ENCODE data around the gene HSPA14.
A peak's percentile ranks its signal among the peaks of the same experiment; 100 is the strongest.

The HSPA14 gene

GRCh38 chr10:14822879-14823755 lies 15.0 kb upstream of the HSPA14 start:
- FAIRE-seq (no peak), DNase-seq (ENCODE audit: insufficient read length, low spot score) (no peak)
- TF ChIP-seq, protein P1, sequence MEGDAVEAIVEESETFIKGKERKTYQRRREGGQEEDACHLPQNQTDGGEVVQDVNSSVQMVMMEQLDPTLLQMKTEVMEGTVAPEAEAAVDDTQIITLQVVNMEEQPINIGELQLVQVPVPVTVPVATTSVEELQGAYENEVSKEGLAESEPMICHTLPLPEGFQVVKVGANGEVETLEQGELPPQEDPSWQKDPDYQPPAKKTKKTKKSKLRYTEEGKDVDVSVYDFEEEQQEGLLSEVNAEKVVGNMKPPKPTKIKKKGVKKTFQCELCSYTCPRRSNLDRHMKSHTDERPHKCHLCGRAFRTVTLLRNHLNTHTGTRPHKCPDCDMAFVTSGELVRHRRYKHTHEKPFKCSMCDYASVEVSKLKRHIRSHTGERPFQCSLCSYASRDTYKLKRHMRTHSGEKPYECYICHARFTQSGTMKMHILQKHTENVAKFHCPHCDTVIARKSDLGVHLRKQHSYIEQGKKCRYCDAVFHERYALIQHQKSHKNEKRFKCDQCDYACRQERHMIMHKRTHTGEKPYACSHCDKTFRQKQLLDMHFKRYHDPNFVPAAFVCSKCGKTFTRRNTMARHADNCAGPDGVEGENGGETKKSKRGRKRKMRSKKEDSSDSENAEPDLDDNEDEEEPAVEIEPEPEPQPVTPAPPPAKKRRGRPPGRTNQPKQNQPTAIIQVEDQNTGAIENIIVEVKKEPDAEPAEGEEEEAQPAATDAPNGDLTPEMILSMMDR (IDR thresholded peaks at IDR 0.05; ENCODE audit: insufficient read depth, missing control alignments), result peak; percentile 62

GRCh38 chr10:14823966-14824365 lies 14.1 kb upstream of the HSPA14 start:
- FAIRE-seq, result no peak
- no peak for DNase-seq (ENCODE audit: insufficient read length, low spot score)
- TF ChIP-seq, protein P1 (IDR thresholded peaks at IDR 0.05; ENCODE audit: insufficient read depth, missing control alignments), result no peak

- no peak for FAIRE-seq
- no peak for DNase-seq (ENCODE audit: insufficient read length, low spot score)
- TF ChIP-seq, protein P1 (IDR thresholded peaks at IDR 0.05; ENCODE audit: insufficient read depth, missing control alignments), result no peak
These were observed 11.9 kb upstream of the HSPA14 start for GRCh38 chr10:14826076-14826829.

DNA sequence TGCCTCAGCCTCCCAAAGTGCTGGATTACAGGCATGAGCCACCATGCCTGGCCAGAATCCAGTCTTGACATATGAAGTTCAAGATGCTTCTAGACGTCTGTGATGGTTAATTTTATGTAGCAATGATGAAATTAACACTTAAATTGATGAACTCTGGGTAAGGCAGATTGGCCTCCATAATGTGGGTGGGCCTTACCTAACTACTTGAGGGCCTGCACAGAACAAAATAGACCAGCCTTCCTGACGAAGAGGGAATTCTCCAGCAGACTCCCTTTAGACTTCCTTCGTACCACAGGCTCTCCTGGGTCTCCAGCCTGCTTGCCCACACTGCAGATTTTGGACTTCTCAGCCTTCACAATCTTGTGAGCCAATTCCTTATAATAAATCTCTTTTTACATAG lies 5.0 kb upstream of the HSPA14 start:
- FAIRE-seq, result no peak
- TF ChIP-seq, protein P1 (IDR thresholded peaks at IDR 0.05; ENCODE audit: insufficient read depth, missing control alignments), result no peak
- DNase-seq (ENCODE audit: insufficient read length, low spot score), result no peak

DNA sequence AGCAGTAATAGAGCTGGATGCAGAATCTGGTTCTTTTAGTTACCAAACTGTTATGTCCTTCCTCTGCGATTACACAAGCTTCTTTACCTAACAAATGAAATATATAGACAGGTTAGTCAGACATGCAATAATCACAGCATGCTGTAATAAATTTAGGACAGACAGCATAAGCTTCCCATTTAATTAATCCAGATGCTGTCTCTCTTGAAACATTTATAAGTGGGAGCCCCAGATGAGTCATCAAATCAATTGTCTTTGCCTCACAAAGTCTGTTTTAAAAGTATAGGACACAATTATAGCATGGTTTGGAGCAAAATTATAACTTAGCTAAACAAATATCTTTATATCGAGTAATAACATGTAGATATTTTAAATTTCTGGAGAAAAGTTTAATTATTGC lies 1.9 kb upstream of the HSPA14 start:
- DNase-seq (ENCODE audit: insufficient read length, low spot score) (no peak), FAIRE-seq (no peak)
- TF ChIP-seq, protein P1 (IDR thresholded peaks at IDR 0.05; ENCODE audit: insufficient read depth, missing control alignments), result no peak

DNA sequence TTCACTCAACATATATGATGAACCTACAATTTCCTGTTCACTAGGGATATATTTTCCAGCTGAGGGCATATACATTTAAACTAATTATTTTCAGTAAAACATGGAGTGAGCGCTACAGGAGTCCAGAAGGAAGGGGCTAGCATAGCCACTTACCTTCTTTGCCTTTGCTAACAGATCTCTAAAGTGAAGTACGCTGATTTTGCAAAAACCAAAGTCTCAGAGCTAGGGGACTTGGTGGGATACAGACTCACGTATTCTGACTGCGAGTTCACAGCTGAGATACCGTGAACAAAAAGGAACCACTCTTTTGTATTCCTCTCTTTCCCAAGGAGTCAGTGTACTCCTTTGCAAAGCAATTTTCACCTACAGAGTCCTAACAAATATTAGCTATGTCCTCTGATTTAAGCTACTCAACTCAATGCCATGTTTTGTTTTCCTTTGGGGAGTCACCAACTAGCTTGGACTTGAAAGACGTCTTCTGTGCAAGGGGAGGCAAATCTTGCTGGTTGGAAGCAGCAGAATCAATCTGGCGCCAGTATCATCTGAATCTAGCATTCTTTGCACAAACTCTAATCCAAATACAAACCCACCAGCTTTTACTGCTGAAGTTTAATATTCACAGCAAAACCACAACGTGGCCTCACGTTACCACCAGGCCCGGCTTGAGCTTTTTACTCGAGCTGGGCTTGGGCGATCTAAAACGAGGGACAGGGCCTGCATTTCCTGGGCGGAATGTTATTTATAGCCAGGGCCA lies 926 bp upstream of the HSPA14 start:
- FAIRE-seq, result no peak
- DNase-seq (ENCODE audit: insufficient read length, low spot score), result no peak
- TF ChIP-seq, protein P1 (IDR thresholded peaks at IDR 0.05; ENCODE audit: insufficient read depth, missing control alignments), result no peak
